ENCODE measurements around the gene UGT3A1. TPM values are rescaled to one million over a fixed set of nuclear protein-coding genes. Genes with fewer than 3 reads are reported as not detected.

UGT3A1 gene
- total and polyA plus RNA-seq, 2 experiments from 2014 or later: 27.9 to 35.4 TPM

- no peaks in the 10 kb centered on the region for H3K36me3 ChIP-seq (replicated peaks; ENCODE audit: insufficient read depth, low read depth)
- no peak overlapping the region for H3K4me3 ChIP-seq
- no peaks in the 10 kb centered on the region for H4K20me1 ChIP-seq (ENCODE audit: insufficient read depth, poor library complexity, severe bottlenecking)
- no peaks in the 10 kb centered on the region for H3K4me1 ChIP-seq (ENCODE audit: insufficient read depth)
- DNase-seq (ENCODE audit: low spot score): no peak
- TF ChIP-seq EZH2phosphoT487 (IDR thresholded peaks at IDR 0.05; ENCODE audit: low read depth, severe bottlenecking, unreplicated experiment): no peak
- TF ChIP-seq EZH2 (IDR thresholded peaks at IDR 0.05; ENCODE audit: borderline replicate concordance): no peak
- TF ChIP-seq, protein P1, sequence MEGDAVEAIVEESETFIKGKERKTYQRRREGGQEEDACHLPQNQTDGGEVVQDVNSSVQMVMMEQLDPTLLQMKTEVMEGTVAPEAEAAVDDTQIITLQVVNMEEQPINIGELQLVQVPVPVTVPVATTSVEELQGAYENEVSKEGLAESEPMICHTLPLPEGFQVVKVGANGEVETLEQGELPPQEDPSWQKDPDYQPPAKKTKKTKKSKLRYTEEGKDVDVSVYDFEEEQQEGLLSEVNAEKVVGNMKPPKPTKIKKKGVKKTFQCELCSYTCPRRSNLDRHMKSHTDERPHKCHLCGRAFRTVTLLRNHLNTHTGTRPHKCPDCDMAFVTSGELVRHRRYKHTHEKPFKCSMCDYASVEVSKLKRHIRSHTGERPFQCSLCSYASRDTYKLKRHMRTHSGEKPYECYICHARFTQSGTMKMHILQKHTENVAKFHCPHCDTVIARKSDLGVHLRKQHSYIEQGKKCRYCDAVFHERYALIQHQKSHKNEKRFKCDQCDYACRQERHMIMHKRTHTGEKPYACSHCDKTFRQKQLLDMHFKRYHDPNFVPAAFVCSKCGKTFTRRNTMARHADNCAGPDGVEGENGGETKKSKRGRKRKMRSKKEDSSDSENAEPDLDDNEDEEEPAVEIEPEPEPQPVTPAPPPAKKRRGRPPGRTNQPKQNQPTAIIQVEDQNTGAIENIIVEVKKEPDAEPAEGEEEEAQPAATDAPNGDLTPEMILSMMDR (IDR thresholded peaks at IDR 0.05; ENCODE audit: poor library complexity): no peak
- H3K79me2 ChIP-seq: no peaks in the 10 kb centered on the region
- no peak overlapping the region for H3K27ac ChIP-seq
- H3K9me3 ChIP-seq (ENCODE audit: low read depth): no peaks in the 10 kb centered on the region
- H2AFZ ChIP-seq: no peak overlapping the region
- no peaks in the 10 kb centered on the region for H3K27me3 ChIP-seq
- no peaks in the 10 kb centered on the region for H3K9me2 ChIP-seq (replicated peaks; ENCODE audit: insufficient read depth)
- no peak overlapping the region for H3K4me2 ChIP-seq
Observed at GRCh38 chr5:36007366-36007765, 16.2 kb upstream of the UGT3A1 start.

DNA sequence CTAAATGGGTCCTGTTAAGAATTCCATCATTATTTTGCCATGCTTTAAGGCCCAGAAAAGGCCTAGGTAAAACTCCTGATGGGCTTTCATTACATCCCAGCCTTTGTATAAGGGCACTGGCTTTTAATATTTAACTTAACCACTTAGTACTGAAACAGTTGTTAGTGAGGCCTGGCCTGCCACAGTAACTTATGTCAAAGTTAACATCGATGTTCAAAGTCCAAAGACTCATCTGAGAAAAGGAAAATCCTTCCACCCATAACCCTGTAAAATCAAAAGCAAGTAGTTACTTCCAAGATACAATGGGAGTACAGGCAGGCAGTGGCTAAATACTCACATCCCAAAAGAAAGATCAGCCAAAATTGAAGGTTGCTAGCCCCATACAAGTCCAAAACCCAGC, 15.0 kb upstream of the UGT3A1 start:
- H3K79me2 ChIP-seq: no peaks in the 10 kb centered on the region
- TF ChIP-seq, protein P1 (IDR thresholded peaks at IDR 0.05; ENCODE audit: poor library complexity): no peak
- TF ChIP-seq EZH2phosphoT487 (IDR thresholded peaks at IDR 0.05; ENCODE audit: low read depth, severe bottlenecking, unreplicated experiment): no peak
- no peak for TF ChIP-seq EZH2 (IDR thresholded peaks at IDR 0.05; ENCODE audit: borderline replicate concordance)
- H3K9me3 ChIP-seq (ENCODE audit: low read depth): no peaks in the 10 kb centered on the region
- H2AFZ ChIP-seq: no peak overlapping the region
- no peaks in the 10 kb centered on the region for H3K4me1 ChIP-seq (ENCODE audit: insufficient read depth)
- no peak overlapping the region for H3K4me3 ChIP-seq
- H3K4me2 ChIP-seq: no peak overlapping the region
- DNase-seq (ENCODE audit: low spot score): no peak
- 75% methylated on average over 1 of the region's 1 CpG for WGBS (ENCODE audit: low lambda C conversion rate, missing lambda C conversion rate)
- H4K20me1 ChIP-seq (ENCODE audit: insufficient read depth, poor library complexity, severe bottlenecking): no peaks in the 10 kb centered on the region
- no peaks in the 10 kb centered on the region for H3K36me3 ChIP-seq (replicated peaks; ENCODE audit: insufficient read depth, low read depth)
- no peaks in the 10 kb centered on the region for H3K9me2 ChIP-seq (replicated peaks; ENCODE audit: insufficient read depth)
- H3K27me3 ChIP-seq: no peaks in the 10 kb centered on the region
- H3K27ac ChIP-seq: peak overlapping the region; percentile 48

DNA sequence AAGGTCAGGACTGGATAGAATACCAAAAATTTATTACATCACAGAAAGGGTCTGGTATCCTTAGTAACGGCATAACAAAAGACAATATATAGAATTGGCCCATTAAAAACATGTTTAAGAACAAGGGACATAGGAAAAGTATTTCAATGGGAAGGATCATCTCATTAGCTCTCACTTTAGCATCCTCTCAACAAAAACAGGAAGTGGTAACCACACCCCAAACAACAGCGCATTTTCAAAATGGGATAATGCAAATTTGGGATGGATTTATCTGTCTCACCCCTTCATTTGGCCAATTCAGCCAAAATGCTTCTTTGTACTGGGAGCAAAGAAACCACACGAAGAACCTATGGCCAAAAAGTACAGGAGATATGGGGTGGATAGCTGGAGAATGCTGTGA, 9.8 kb upstream of the UGT3A1 start:
- Histone ChIP-seq H2AFZ (no peak overlapping the region), H3K4me2 (no peak overlapping the region), H3K79me2 (no peaks in the 10 kb centered on the region), H3K4me1 (ENCODE audit: insufficient read depth) (no peaks in the 10 kb centered on the region), H3K27ac (no peak overlapping the region), H3K9me3 (ENCODE audit: low read depth) (no peaks in the 10 kb centered on the region), H4K20me1 (ENCODE audit: insufficient read depth, poor library complexity, severe bottlenecking) (no peaks in the 10 kb centered on the region), H3K27me3 (no peaks in the 10 kb centered on the region), H3K9me2 (replicated peaks; ENCODE audit: insufficient read depth) (no peaks in the 10 kb centered on the region), H3K4me3 (no peak overlapping the region), H3K36me3 (replicated peaks; ENCODE audit: insufficient read depth, low read depth) (no peaks in the 10 kb centered on the region)
- TF ChIP-seq, protein P1 (IDR thresholded peaks at IDR 0.05; ENCODE audit: poor library complexity): no peak
- TF ChIP-seq EZH2phosphoT487 (IDR thresholded peaks at IDR 0.05; ENCODE audit: low read depth, severe bottlenecking, unreplicated experiment): no peak
- TF ChIP-seq EZH2 (IDR thresholded peaks at IDR 0.05; ENCODE audit: borderline replicate concordance): no peak
- 88% methylated on average over 3 of the region's 3 CpGs for WGBS (ENCODE audit: low lambda C conversion rate, missing lambda C conversion rate)
- DNase-seq (ENCODE audit: low spot score): no peak

DNA sequence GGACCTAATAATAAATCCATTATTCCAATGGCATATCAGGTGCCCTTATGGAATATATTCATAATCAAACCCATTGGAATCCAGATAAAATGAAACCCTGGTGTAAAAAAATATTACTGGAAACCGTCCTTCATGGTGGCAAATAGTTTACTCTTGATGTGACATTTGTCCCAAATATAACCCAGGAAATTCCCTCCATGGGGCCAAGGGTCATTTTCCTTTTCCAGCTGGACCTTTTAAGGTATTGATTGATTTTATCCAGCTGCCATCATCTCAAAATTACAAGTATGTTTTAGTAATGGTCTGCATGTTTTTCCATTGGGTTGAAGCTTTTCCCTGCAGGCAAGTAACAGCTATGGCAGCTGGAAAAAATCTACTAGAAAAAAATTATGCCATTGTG, 8.4 kb upstream of the UGT3A1 start:
- no peak overlapping the region for H2AFZ ChIP-seq
- H4K20me1 ChIP-seq (ENCODE audit: insufficient read depth, poor library complexity, severe bottlenecking): no peaks in the 10 kb centered on the region
- TF ChIP-seq EZH2 (IDR thresholded peaks at IDR 0.05; ENCODE audit: borderline replicate concordance) (no peak), EZH2phosphoT487 (IDR thresholded peaks at IDR 0.05; ENCODE audit: low read depth, severe bottlenecking, unreplicated experiment) (no peak)
- TF ChIP-seq, protein P1 (IDR thresholded peaks at IDR 0.05; ENCODE audit: poor library complexity): no peak
- no peak overlapping the region for H3K4me2 ChIP-seq
- no peaks in the 10 kb centered on the region for H3K79me2 ChIP-seq
- no peaks in the 10 kb centered on the region for H3K9me2 ChIP-seq (replicated peaks; ENCODE audit: insufficient read depth)
- H3K4me1 ChIP-seq (ENCODE audit: insufficient read depth): no peaks in the 10 kb centered on the region
- H3K27ac ChIP-seq: no peak overlapping the region
- no peaks in the 10 kb centered on the region for H3K9me3 ChIP-seq (ENCODE audit: low read depth)
- H3K27me3 ChIP-seq: no peaks in the 10 kb centered on the region
- H3K36me3 ChIP-seq (replicated peaks; ENCODE audit: insufficient read depth, low read depth): no peaks in the 10 kb centered on the region
- H3K4me3 ChIP-seq: no peak overlapping the region
- 94% methylated on average over 1 of the region's 1 CpG for WGBS (ENCODE audit: low lambda C conversion rate, missing lambda C conversion rate)
- DNase-seq (ENCODE audit: low spot score): no peak

Measured in hepatocyte (in vitro differentiated cells).